Pancreas (tissue), 10 donors: Measurements from ENCODE around the gene MBOAT2. TPM values are rescaled to one million over a fixed set of nuclear protein-coding genes. Genes with fewer than 3 reads are reported as not detected.

ENCODE experiments used
- ATAC-seq, 4 donors: fragments of 200-7000 bp; cut with Tn5 transposase; one replicate each; pipeline versions ENCODE4 v1.8.0 to v1.9.1; 2020; ENCODE audit warnings: mild to moderate bottlenecking in 4 of 4, moderate library complexity in 4 of 4
- DNase-seq, 6 donors: peaks; one replicate each; pipeline ENCODE4 v3.0.0-alpha.2; 2020
- FAIRE-seq: peaks from 2 replicates; lab custom pipeline; 2012; peaks lifted over from hg19 to GRCh38; lab: Jason Lieb, UNC
- H3K27ac ChIP-seq, 4 donors: fragments of 200-600 bp; sonication (generic); 1 replicate in 3 of 4; 2 replicates in 1 of 4; pipeline versions ENCODE4 v1.5.0 to v1.8.0; 2020
- H3K27me3 ChIP-seq, 4 donors: fragments of 200-600 bp; one replicate each; pipeline ENCODE4 v1.8.0; 2021
- H3K36me3 ChIP-seq, 3 donors: fragments of 200-600 bp; sonication (generic) in 1 of 3; one replicate each; pipeline versions ENCODE4 v1.5.0 to v1.8.0; 2020 to 2021
- H3K4me1 ChIP-seq, 3 donors: fragments of 200-600 bp; one replicate each; pipeline ENCODE4 v1.8.0; 2021
- H3K4me3 ChIP-seq, 4 donors: fragments of 200-600 bp; sonication (generic) in 2 of 4; one replicate each; pipeline versions ENCODE4 v1.5.0 to v1.8.0; 2020 to 2021
- H3K9me3 ChIP-seq, 4 donors: fragments of 200-600 bp; one replicate each; pipeline ENCODE4 v1.8.0; 2021
- CTCF ChIP-seq, 4 donors: fragments of 200-600 bp; sonication (generic) in 3 of 4; IDR thresholded peaks; one replicate each; pipeline versions ENCODE4 v1.5.0 to v1.8.0; 2021; ENCODE audit warnings: antibody characterized with exemption in 4 of 4
- WGBS, 2 donors: extraction: QIAGEN DNeasy Blood & Tissue Kit; methylation state at CpG; one replicate each; pipeline ENCODE4 v1.1.7; 2013; 5-methylcytosine and 5-hydroxymethylcytosine counted together
- intact Hi-C, 3 donors: fragments of 100-400 bp; cut with DNase I; formaldehyde crosslinking; loops; one replicate each; pipeline versions ENCODE4 v1.11.1 to v1.14.2; 2022
- polyA plus RNA-seq, 2 donors: library from polyadenylated mRNA; stranded (reverse); fragments of 200-250 nt; gene quantifications; one replicate each; pipeline ENCODE4 v1.2.3, GENCODE V29; 2013
- total RNA-seq, 6 donors: library from RNA; stranded (reverse); fragmentation: NEBNext Ultra II Directional in 4 of 6; extraction: Animal tissue kit (Norgen Biotek cat#: 25700) in 4 of 6; gene quantifications; one replicate each; pipeline versions ENCODE4 v1.2.1 to v1.2.4, GENCODE V29; 2021 to 2023
- donor health status: healthy with polysubstance abuse.
- donor health status: DM: no; HTN: no; CAD: no; lungs with moderate emphysema.
- donor health status: DM: no; HTN: no; CAD: no.
- donor health status: control.
- donor health status: control.
- donor health status: Bipolar disorder and iron deficiency.
- donor health status: DM: yes; HTN: yes; CAD: no.
- donor health status: DM: no; HTN: no; CAD: no.
- donor health status: DM: no; HTN: no; CAD: no.
- donor health status: DM: yes; HTN: yes; CAD: no.

The MBOAT2 gene
- total and polyA plus RNA-seq, 8 donors, result 1.2 to 5.7 (median 2.5) TPM

DNA sequence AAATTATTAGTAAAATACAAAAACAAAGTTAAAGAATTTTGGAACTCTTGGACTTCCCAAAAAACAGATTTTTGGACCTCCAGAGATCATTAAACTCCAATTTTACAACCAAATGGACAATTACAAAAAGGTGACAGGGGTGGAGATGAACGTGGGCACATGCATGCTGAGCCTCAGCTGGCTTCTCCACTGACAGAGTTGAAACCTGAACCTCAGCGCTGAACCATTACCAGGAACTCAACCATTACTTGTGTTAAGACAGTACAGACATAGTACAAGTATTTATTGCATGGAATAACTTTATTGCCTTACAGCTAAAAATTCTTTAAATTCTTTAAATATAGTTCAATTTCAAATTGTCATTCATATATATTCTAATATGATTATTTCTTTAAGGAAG lies 133.0 kb downstream of the MBOAT2 start:
- ATAC-seq, result no peak
- intact Hi-C loops, result loop anchor here in 1 of 3 donors (5.0 kb wide), 1 partner anchor 267 kb away; no protein-coding TSS in a partner anchor
- Histone ChIP-seq H3K4me1 (no peaks in the 10 kb centered on the region), H3K27ac (no peak overlapping the region), H3K4me3 (no peak overlapping the region), H3K27me3 (no peaks in the 10 kb centered on the region), H3K9me3 (no peaks in the 10 kb centered on the region), H3K36me3 (no peaks in the 10 kb centered on the region)
- FAIRE-seq, result no peak
- DNase-seq, result no peak
- WGBS, 2 donors, result 65 to 66% methylated on average over 2 of the region's 2 CpGs
- no peak for TF ChIP-seq CTCF (IDR thresholded peaks at IDR 0.05)

DNA sequence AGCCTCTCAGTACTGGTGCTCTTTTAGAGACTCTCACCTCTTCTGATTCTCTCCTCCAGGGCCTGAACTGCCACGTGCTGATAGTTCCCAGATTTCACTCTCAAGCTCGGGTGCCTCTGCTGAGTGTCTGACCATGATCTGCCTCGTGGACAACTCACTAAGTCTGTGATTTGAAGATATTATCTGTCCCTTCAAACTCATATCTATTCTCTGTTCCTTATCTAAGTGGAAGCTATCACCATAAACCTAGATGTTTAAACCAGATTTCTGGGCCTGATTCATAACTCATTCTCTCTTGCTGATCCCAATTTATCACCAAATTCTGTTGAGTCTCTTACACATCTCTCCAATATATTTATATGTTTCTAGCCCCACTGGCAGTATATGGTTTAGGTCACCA lies 136.1 kb downstream of the MBOAT2 start:
- FAIRE-seq (no peak), DNase-seq (no peak), ATAC-seq (no peak)
- H3K4me1 ChIP-seq, result no peaks in the 10 kb centered on the region
- no peaks in the 10 kb centered on the region for H3K27me3 ChIP-seq
- no peaks in the 10 kb centered on the region for H3K36me3 ChIP-seq
- 78 to 84% methylated on average over 3 of the region's 3 CpGs for WGBS, 2 donors
- no peak overlapping the region for H3K4me3 ChIP-seq
- no peaks in the 10 kb centered on the region for H3K9me3 ChIP-seq
- no peak for TF ChIP-seq CTCF (IDR thresholded peaks at IDR 0.05)
- no peak overlapping the region for H3K27ac ChIP-seq
- intact Hi-C loops, result no loop called here

GRCh38 chr2:8863331-8863953 lies 140.0 kb downstream of the MBOAT2 start:
- no peak overlapping the region for H3K27ac ChIP-seq
- no peaks in the 10 kb centered on the region for H3K27me3 ChIP-seq
- no peak for TF ChIP-seq CTCF (IDR thresholded peaks at IDR 0.05)
- WGBS, 2 donors, result 62 to 64% methylated on average over 10 of the region's 10 CpGs
- no peak overlapping the region for H3K4me3 ChIP-seq
- no peaks in the 10 kb centered on the region for H3K36me3 ChIP-seq
- ATAC-seq (no peak), DNase-seq (no peak), FAIRE-seq (no peak)
- H3K4me1 ChIP-seq, result no peaks in the 10 kb centered on the region
- intact Hi-C loops, result no loop called here
- H3K9me3 ChIP-seq, result no peaks in the 10 kb centered on the region

GRCh38 chr2:8862230-8862629 lies 141.3 kb downstream of the MBOAT2 start:
- intact Hi-C loops, result no loop called here
- FAIRE-seq, result no peak
- ATAC-seq, result no peak
- no peaks in the 10 kb centered on the region for H3K4me1 ChIP-seq
- H3K4me3 ChIP-seq, result no peak overlapping the region
- no peaks in the 10 kb centered on the region for H3K27me3 ChIP-seq
- no peak overlapping the region for H3K27ac ChIP-seq
- H3K9me3 ChIP-seq, result no peaks in the 10 kb centered on the region
- H3K36me3 ChIP-seq, result no peaks in the 10 kb centered on the region
- no peak for DNase-seq
- 71 to 74% methylated on average over 7 of the region's 7 CpGs for WGBS, 2 donors
- TF ChIP-seq CTCF (IDR thresholded peaks at IDR 0.05), result no peak

DNA sequence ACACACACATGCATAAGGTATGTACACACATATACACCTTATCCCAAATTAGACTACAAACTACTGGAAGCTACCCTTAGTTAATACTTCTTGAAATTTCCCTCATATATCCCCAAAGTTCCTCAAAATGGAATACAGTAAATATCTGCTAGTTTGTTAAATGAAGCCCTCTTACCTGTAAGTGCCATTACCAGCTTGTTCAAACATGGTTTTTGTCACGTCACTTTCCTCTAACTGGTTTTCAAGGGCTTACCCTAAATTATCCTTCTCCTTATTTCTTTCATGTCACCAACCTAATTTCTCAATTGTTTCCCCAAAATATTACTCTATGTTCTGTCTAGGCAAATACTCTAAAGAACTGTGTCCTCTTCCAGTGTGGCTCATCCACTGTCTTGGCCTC lies 141.7 kb downstream of the MBOAT2 start:
- H3K4me1 ChIP-seq, result no peaks in the 10 kb centered on the region
- DNase-seq (no peak), FAIRE-seq (no peak), ATAC-seq (no peak)
- no peak overlapping the region for H3K27ac ChIP-seq
- TF ChIP-seq CTCF (IDR thresholded peaks at IDR 0.05), result no peak
- H3K4me3 ChIP-seq, result no peak overlapping the region
- no peaks in the 10 kb centered on the region for H3K36me3 ChIP-seq
- WGBS, 2 donors, result 72 to 81% methylated on average over 1 of the region's 1 CpG
- H3K9me3 ChIP-seq, result no peaks in the 10 kb centered on the region
- no peaks in the 10 kb centered on the region for H3K27me3 ChIP-seq
- intact Hi-C loops, result no loop called here
